Astrocyte (in vitro differentiated cells and primary cell): ENCODE data around the gene CPT1A. TPM values are rescaled to one million over a fixed set of nuclear protein-coding genes. Genes with fewer than 3 reads are reported as not detected.

Experiments
- DNase-seq: peaks from one replicate; pipeline ENCODE4 v3.0.0-alpha.2; 2010; ENCODE audit warnings: low read depth
- FAIRE-seq: peaks from 2 replicates; lab custom pipeline; 2011; peaks lifted over from hg19 to GRCh38; lab: Jason Lieb, UNC
- H2AFZ ChIP-seq: 2 replicates; pipeline ENCODE4 v1.6.0; 2012; ENCODE audit warnings: low read depth, low read length, inconsistent platforms
- H3K27ac ChIP-seq: 2 replicates; pipeline ENCODE4 v1.5.1; 2011; ENCODE audit warnings: low read depth, low read length, inconsistent platforms
- H3K27me3 ChIP-seq: 2 replicates; pipeline ENCODE4 v1.6.0; 2011; ENCODE audit warnings: low read length, inconsistent platforms; ENCODE audit not compliant: insufficient read depth
- H3K36me3 ChIP-seq: 2 replicates; pipeline ENCODE4 v1.5.1; 2011; ENCODE audit warnings: low read length, inconsistent platforms; ENCODE audit not compliant: insufficient read depth
- H3K4me1 ChIP-seq: 2 replicates; pipeline ENCODE4 v1.5.1; 2011; ENCODE audit warnings: low read length, inconsistent platforms; ENCODE audit not compliant: insufficient read depth
- H3K4me2 ChIP-seq: 2 replicates; pipeline ENCODE4 v1.6.0; 2012; ENCODE audit warnings: low read length, inconsistent platforms
- H3K4me3 ChIP-seq: 2 replicates; pipeline ENCODE4 v1.5.1; 2011; ENCODE audit warnings: low read depth, mild to moderate bottlenecking, low read length, inconsistent platforms; ENCODE audit not compliant: insufficient read depth
- H3K79me2 ChIP-seq: 2 replicates; pipeline ENCODE4 v1.6.0; 2012; ENCODE audit warnings: mild to moderate bottlenecking, low read length, inconsistent platforms; ENCODE audit not compliant: insufficient read depth
- H3K9ac ChIP-seq: 2 replicates; pipeline ENCODE4 v1.6.0; 2012; ENCODE audit warnings: mild to moderate bottlenecking, low read length, inconsistent platforms
- H3K9me3 ChIP-seq: 2 replicates; pipeline ENCODE4 v1.5.1; 2012; ENCODE audit warnings: low read depth, mild to moderate bottlenecking, low read length, inconsistent platforms; ENCODE audit not compliant: insufficient read depth
- H4K20me1 ChIP-seq: 2 replicates; pipeline ENCODE4 v1.6.0; 2012; ENCODE audit warnings: low read length, inconsistent platforms; ENCODE audit not compliant: insufficient read depth
- H3K27ac Mint-ChIP-seq: one replicate; pipeline ENCODE4 v1.8.0; 2021; ENCODE audit warnings: mild to moderate bottlenecking, mixed read lengths; ENCODE audit not compliant: unreplicated experiment
- H3K27me3 Mint-ChIP-seq: one replicate; pipeline ENCODE4 v1.8.0; 2021; ENCODE audit warnings: low read depth, mixed read lengths; ENCODE audit not compliant: unreplicated experiment
- H3K36me3 Mint-ChIP-seq: one replicate; pipeline ENCODE4 v1.8.0; 2021; ENCODE audit warnings: low read depth, mixed read lengths; ENCODE audit not compliant: unreplicated experiment
- H3K4me1 Mint-ChIP-seq: one replicate; pipeline ENCODE4 v1.8.0; 2021; ENCODE audit warnings: low read depth, mixed read lengths; ENCODE audit not compliant: unreplicated experiment
- H3K4me3 Mint-ChIP-seq: one replicate; pipeline ENCODE4 v1.8.0; 2021; ENCODE audit warnings: mild to moderate bottlenecking, moderate library complexity, mixed read lengths; ENCODE audit not compliant: unreplicated experiment
- H3K9me3 Mint-ChIP-seq: one replicate; pipeline ENCODE4 v1.8.0; 2021; ENCODE audit warnings: mild to moderate bottlenecking, mixed read lengths; ENCODE audit not compliant: unreplicated experiment
- EZH2 ChIP-seq: IDR thresholded peaks from 2 replicates; pipeline ENCODE4 v1.6.1; 2012; ENCODE audit warnings: mild to moderate bottlenecking, low read length, inconsistent platforms; ENCODE audit not compliant: insufficient read depth
- total RNA-seq: library from RNA; stranded (reverse); gene quantifications from 2 replicates; pipeline ENCODE4 v1.2.1, GENCODE V29; 2021
- TF ChIP-seq, protein P1 (sequence below): IDR thresholded peaks from 2 replicates; pipeline ENCODE4 v1.5.1; 2011; ENCODE audit warnings: low read depth, mild to moderate bottlenecking, inconsistent platforms, low read length, moderate library complexity; ENCODE audit not compliant: insufficient read depth

The CPT1A gene
- total RNA-seq, 1 donor from 2014 or later, result 2.3 TPM

- peaks cover 24% of the 10 kb centered on the region for H3K27me3 Mint-ChIP-seq
- H3K4me1 Mint-ChIP-seq, result no peaks in the 10 kb centered on the region
- DNase-seq (peak; percentile 76), FAIRE-seq (no peak)
- no peaks in the 10 kb centered on the region for H3K9me3 Mint-ChIP-seq
- H3K36me3 Mint-ChIP-seq, result no peaks in the 10 kb centered on the region
- H3K27ac Mint-ChIP-seq, result no peak overlapping the region
- Histone ChIP-seq H3K27me3 (no peaks in the 10 kb centered on the region), H3K36me3 (no peaks in the 10 kb centered on the region), H2AFZ (peak overlapping the region; percentile 19), H3K9me3 (no peaks in the 10 kb centered on the region), H3K4me1 (peaks cover 9% of the 10 kb centered on the region), H3K4me2 (peak overlapping the region; percentile 39), H3K27ac (no peak overlapping the region), H3K4me3 (no peak overlapping the region), H3K79me2 (no peaks in the 10 kb centered on the region), H4K20me1 (no peaks in the 10 kb centered on the region), H3K9ac (no peak overlapping the region)
- no peak overlapping the region for H3K4me3 Mint-ChIP-seq
- TF ChIP-seq, protein P1, sequence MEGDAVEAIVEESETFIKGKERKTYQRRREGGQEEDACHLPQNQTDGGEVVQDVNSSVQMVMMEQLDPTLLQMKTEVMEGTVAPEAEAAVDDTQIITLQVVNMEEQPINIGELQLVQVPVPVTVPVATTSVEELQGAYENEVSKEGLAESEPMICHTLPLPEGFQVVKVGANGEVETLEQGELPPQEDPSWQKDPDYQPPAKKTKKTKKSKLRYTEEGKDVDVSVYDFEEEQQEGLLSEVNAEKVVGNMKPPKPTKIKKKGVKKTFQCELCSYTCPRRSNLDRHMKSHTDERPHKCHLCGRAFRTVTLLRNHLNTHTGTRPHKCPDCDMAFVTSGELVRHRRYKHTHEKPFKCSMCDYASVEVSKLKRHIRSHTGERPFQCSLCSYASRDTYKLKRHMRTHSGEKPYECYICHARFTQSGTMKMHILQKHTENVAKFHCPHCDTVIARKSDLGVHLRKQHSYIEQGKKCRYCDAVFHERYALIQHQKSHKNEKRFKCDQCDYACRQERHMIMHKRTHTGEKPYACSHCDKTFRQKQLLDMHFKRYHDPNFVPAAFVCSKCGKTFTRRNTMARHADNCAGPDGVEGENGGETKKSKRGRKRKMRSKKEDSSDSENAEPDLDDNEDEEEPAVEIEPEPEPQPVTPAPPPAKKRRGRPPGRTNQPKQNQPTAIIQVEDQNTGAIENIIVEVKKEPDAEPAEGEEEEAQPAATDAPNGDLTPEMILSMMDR, result no peak
- TF ChIP-seq EZH2, result no peak
These were observed 34.5 kb downstream of the CPT1A start for GRCh38 chr11:68806931-68807844.

- Histone ChIP-seq H2AFZ (no peak overlapping the region), H3K4me2 (no peak overlapping the region), H4K20me1 (no peaks in the 10 kb centered on the region), H3K36me3 (no peaks in the 10 kb centered on the region), H3K9ac (no peak overlapping the region), H3K79me2 (no peaks in the 10 kb centered on the region), H3K4me1 (peaks cover 9% of the 10 kb centered on the region), H3K27me3 (no peaks in the 10 kb centered on the region), H3K27ac (no peak overlapping the region), H3K9me3 (no peaks in the 10 kb centered on the region), H3K4me3 (no peak overlapping the region)
- no peak for FAIRE-seq
- no peak for DNase-seq
- TF ChIP-seq EZH2, result no peak
- TF ChIP-seq, protein P1, result no peak
- H3K27me3 Mint-ChIP-seq, result peaks cover 10% of the 10 kb centered on the region
- H3K4me1 Mint-ChIP-seq, result no peaks in the 10 kb centered on the region
- H3K4me3 Mint-ChIP-seq, result no peak overlapping the region
- H3K36me3 Mint-ChIP-seq, result no peaks in the 10 kb centered on the region
- no peak overlapping the region for H3K27ac Mint-ChIP-seq
- no peaks in the 10 kb centered on the region for H3K9me3 Mint-ChIP-seq
These were observed 36.9 kb downstream of the CPT1A start for GRCh38 chr11:68804786-68805185.

- no peaks in the 10 kb centered on the region for H4K20me1 ChIP-seq
- no peaks in the 10 kb centered on the region for H3K79me2 ChIP-seq
- Mint-ChIP-seq H3K4me3 (no peak overlapping the region), H3K9me3 (peaks cover 2% of the 10 kb centered on the region), H3K4me1 (no peaks in the 10 kb centered on the region), H3K36me3 (no peaks in the 10 kb centered on the region), H3K27me3 (peaks cover 13% of the 10 kb centered on the region), H3K27ac (no peak overlapping the region)
- peaks cover 9% of the 10 kb centered on the region for H3K4me1 ChIP-seq
- H3K4me3 ChIP-seq, result no peak overlapping the region
- H3K36me3 ChIP-seq, result no peaks in the 10 kb centered on the region
- no peak overlapping the region for H2AFZ ChIP-seq
- FAIRE-seq, result no peak
- TF ChIP-seq, protein P1, result no peak
- TF ChIP-seq EZH2, result no peak
- H3K9ac ChIP-seq, result no peak overlapping the region
- no peak for DNase-seq
- H3K27me3 ChIP-seq, result no peaks in the 10 kb centered on the region
- H3K9me3 ChIP-seq, result no peaks in the 10 kb centered on the region
- no peak overlapping the region for H3K27ac ChIP-seq
- H3K4me2 ChIP-seq, result no peak overlapping the region
These were observed 38.0 kb downstream of the CPT1A start for GRCh38 chr11:68803766-68804165.
